HG03442 (cell line): ENCODE measurements around the gene GGCX.

Experiments used
- ATAC-seq: cut with Tn5 transposase; IDR thresholded peaks from one replicate; pipeline ENCODE4 v1.9.1; 2021; ENCODE audit warnings: mild to moderate bottlenecking, moderate library complexity; ENCODE audit not compliant: unreplicated experiment

The GGCX gene

DNA sequence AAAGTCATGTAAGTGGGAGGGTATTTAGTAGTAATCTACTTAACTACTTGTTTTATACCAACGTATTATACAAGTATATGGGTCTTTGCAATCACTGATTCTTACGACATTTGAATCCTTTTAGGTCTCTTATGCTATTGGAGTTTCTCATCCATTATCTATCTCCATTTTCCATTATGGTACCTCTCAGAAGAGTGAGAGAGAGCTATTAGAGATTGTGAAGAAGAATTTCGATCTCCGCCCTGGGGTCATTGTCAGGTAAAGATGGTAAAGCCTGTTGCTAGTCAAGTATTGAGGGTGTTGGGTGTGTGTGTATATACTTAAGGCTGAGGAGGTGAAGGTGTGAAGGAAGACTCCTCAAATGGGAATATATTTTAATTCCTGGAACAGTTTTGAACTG is 18.5 kb downstream of the GGCX start:
- ATAC-seq = no peak

DNA sequence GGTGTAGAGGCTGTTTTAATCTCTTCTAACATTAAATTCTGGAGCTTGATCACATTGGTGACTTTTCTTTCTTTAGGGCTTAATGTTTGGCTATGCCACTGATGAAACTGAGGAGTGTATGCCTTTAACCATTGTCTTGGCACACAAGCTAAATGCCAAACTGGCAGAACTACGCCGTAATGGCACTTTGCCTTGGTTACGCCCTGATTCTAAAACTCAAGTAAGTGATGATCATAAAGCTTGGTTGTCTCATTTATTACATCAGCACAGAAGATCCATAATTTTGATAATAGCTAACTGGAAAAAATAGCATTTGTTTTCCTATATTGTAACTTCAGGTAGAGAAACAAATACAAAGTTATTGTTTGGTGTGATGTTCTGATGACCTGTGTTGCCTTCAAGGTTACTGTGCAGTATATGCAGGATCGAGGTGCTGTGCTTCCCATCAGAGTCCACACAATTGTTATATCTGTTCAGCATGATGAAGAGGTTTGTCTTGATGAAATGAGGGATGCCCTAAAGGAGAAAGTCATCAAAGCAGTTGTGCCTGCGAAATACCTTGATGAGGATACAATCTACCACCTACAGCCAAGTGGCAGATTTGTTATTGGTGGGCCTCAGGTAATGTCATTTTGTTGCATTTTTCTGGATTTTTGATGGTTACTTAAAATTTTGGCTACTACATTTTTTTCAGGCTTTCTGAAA is 19.4 kb downstream of the GGCX start:
- ATAC-seq = no peak

DNA sequence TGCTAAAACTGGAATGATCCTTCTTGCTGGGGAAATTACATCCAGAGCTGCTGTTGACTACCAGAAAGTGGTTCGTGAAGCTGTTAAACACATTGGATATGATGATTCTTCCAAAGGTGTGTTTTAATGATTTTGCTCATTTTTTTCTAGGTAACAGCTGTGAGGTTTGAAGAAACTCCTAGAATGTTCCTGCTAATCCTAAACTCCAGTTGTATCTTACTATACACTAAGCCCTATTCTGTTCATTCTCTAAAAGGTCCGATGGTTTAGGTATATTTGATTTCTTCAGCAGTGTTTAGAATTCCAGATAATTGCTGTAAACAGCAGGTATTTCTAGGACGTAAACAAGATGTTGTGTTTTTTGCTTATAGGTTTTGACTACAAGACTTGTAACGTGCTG is 20.0 kb downstream of the GGCX start:
- no peak for ATAC-seq

DNA sequence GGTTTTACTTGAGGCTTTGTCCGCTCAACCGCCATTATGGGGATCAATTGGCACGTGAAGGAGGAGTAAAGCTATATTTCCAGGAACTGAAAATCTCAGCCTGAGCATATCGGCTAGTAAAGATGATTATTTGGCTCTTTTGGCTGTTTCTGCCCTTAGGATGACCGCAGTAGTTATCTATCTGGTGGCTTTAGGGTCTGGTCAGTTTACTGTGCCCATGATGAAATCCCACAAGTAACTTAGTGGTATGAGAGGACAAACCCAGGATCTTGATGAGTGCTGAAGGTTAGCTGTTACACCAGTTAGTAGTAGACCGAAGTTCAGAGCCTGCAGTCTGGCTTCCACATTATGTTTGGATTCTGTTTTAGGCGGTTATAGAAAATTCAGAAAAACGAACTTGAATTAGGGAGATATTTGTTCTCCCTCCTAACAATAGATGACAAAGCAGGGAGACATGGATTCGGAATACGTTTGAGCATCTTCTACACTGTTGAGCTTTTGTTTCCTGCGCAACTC is 21.1 kb downstream of the GGCX start:
- ATAC-seq = no peak

DNA sequence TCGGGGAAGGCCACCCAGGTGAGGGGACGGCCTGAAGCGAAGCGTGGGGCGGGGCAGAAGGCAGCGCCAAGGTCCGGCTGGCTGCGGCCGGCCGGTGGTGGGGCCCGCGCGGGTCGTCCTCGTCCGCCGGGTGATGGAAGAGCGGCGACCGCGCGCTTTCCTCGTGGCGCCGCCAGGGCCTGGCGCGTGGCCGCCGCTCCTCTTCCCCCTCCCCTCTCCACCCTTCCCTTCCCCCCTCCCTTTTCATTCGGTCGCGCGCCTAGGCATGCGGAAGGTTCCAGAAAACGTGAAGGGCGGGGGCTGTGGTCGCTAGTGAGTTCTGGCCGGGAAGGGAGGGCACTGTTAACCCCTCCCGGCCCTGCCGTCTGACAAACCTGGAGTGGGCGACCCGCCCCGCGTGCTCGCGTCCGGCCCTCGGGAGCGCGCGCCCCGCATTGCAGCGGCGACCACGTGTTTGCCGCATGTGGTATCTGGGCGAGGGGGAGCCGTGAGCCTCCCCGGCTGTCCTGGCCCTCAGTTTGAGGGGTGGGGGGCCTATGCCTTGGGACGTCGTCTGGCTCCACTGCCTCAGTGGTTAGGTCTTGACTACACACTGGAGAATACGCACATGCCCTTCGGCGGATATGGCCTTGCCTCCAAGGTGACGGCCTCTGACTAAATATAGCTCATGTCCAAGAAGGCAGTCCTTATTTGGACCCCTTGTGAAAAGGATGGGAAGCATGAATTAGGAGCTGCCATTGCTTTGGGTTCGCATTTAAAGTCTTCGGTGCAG is 21.7 kb downstream of the GGCX start:
- peak; percentile 23 for ATAC-seq

DNA sequence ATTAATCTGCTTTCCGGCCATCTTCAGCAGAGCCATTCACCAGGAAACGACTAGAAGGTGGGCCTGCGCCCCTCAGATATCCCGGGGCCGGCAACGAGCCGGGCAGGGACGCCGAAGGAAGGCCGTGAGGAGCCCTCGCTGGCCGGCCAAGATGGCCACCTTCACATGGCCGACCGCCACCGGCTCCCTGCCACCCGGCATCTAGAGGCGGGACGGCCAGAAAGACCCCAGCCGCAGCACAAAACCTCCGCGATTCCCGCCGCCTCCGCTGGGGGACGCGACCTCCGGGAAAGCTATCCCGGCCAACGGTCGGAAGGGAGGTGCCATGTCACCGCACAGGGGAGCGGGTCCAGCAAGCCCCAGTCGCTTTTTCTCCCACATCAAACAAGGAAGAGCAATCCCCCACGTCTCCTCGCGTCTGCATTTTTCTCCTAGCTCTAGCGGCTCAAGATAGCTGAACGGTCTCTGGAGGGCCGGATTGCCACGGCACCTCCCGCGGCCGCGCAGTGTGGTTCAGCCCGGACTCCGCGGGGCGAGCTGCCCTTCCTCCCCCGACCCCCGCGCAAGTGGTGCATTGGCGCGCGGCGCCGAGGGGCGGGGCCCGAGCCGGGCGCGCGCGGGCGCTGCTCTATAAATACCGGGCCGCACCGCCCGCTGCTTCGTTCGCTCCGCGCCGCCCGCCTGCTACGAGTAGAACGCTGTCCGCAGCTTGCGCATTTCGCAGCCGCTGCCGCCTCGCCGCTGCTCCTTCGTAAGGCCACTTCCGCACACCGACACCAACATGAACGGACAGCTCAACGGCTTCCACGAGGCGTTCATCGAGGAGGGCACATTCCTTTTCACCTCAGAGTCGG is 22.6 kb downstream of the GGCX start, which contains the start of gene MAT2A:
Gene MAT2A (plus strand): TSS at position 662 of the 854 bp plus-strand sequence. CDS start 120 bp downstream, at position 782.
- peak; percentile 62 for ATAC-seq

DNA sequence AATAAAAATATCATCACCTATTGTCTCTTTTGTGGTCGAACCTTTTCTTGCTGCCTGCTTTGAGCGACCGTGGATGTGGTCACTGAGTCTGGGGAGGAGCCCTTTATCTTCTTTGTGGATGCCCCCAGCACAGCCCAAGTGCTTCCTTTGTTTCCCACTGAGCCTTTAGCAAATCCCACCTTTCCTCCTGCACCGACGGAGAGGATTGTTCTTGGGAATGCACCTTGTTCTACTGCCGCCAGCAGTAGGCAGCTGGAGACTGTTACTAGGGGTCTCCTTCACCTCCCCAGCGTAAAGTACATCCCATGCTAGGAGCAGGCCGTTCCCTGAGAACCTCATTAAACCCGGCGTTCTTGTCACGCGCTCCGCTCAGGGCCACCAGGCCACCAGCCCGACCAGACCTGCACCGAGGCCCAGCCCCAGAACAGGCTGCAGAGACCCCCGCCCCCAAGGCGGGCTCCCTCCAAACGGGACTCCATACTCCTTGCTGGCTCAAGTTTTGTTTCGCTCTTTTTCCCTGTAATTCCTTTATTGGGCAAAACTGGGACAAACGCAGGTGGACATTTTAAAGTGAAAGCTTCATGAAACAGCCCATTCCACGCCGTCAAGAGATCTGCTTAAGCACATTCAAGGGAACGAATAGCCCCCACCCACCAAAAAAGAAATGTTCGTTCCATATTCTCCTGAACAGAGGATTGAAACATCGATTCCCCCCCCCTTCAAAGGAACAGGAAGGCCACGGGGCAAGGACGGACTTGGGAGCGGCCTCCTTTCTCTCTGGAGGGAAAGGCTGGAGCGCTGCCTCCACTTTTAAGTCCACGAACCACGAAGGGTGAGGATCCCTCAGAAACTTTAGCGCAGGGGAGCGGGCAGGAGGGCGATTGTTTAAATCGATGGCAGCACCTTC is 23.4 kb downstream of the GGCX start:
- ATAC-seq = no peak

DNA sequence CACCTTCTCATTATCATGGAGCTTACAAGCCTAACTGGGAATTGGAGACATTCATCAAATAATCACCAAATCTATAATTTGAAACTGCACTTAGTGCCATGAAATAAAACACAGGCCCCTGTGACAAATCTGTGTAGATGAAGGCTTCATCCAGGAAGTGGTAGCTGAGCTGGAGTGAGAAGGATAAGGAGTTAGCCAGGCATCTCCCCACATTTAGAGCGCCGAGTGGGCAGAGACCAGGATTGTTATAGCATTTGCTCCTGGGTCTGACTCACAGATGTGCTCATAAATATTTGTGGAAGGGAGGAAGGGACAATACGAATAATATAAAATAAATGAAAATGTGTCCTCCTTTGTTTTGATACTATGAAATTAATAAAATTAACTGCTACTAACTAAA is 24.8 kb downstream of the GGCX start:
- ATAC-seq = no peak

DNA sequence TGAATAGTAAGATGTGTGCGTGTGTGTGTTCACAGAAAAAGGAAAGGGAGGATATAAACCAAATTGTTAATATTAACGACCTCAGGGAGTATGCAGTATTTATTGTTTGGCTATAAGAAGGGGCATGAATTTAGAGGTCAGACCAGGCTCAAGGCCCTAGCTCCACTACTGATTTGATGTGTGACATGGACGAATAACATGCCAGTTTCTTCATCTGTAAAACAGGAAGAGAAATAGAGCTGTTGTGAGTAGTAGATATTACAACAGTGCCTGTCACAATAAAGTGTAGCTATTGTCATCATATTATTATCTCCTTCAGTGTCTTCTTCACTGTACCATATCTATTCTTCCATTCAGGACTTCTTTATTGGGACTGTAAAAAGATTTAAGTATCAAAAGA is 26.4 kb downstream of the GGCX start:
- ATAC-seq = no peak

DNA sequence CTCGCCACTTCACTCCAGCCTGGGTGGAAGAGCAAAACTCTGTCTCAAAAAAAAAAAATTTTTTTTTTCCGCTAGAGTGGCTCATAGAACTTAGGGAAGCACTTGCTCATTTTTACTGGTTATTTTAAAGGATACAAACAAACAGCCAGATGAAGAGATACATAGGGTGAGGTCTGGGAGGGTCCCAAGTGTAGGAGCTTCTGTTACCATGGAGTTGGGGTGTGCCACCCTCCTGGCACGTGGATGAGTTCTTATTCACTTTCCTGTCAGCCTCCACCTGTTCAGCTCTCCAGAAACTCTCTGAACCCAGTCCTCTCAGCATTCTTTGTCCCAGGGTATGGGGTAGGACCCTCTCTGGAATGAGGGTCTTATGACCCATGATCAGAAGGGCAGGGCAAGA is 27.2 kb downstream of the GGCX start:
- ATAC-seq = no peak

DNA sequence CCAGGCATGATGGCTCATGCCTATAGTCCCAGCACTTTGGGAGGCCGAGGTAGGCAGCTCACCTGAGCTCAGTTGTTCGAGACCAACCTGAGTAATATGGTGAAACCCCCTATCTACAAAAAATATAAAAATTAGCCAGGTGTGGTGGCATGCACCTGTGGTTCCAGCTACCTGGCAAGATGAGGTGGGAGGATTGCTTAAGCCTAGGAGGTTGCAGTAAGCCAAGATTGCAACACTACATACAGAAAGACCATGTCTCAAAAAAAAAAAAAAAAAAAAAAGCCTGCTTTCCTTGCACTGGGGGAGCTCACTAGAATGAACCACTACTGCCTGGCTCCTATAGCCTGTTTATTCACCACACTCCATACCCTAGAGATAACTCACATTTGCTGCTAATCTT is 29.7 kb downstream of the GGCX start:
- ATAC-seq = no peak

DNA sequence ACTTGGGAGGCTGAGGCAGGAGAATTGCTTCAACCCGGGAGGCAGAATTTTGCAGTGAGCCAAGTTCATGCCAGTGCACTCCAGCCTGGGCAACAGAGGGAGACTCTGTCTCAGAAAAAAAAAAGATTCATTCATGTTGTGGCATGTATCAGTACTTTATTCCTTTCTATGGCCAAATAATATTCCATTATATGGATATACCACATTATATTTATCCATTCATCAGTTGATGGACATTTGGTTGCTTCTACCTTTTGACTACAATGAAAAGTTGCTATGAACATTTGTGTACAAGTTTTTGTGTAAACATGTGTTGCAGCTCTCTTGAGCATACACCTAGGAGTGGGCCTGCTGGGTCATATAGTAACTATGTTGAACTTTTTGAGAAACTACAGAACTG is 31.5 kb downstream of the GGCX start:
- no peak for ATAC-seq

DNA sequence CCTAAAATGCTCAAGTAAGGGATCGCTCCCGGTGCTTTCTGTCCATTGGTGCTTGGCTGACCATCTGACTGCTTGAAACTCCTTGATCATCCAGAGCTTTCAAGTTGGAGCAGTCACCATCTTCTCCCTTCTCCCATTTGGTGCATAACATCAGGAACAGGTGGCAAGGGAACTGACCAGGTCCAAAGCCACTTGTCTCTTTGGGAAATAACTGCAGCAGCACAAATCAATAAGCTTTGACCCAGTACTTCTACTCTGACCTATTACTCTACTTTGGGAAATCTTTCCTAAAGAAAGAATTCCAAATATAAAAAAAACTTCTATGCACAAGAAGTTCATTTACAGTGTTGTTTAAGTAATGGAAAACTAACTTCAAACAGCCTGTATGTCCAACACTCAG is 32.9 kb downstream of the GGCX start:
- no peak for ATAC-seq

DNA sequence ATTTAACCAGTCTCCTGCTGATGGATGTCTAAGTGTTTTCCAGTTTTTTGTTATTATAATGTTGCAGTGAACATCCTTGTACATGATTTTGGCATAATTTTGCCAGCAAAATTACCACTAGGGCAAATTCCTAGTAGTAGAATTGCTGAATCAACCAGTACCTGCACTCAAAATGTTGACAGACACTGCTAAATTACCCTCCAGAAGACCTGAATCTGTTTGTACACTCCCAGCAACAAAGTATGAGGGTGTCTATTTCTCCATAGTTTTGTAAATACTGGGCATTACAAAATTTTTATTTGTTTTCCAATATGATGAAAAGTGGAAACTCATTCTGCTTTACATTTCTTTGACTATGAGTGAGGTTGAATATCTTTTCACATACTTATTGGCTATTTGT is 33.5 kb downstream of the GGCX start:
- no peak for ATAC-seq

DNA sequence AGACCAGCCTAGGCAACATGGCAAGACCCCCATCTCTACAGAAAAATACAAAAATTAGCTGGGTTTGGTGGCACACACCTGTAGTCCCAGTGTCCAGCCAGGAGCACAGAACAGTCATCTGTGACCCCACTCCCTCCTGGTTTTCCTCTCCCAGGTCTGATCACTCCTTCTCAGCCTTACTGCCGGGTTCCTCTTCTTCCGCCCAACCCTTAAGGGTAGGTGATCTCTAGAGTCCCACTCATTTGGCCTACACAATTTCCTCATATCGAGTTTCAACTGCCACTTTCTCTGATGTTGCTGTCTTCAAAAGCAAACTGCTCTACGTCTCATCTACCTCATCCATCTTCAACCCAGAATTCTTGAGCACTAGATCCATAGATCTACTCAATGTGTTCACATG is 35.7 kb downstream of the GGCX start:
- no peak for ATAC-seq

DNA sequence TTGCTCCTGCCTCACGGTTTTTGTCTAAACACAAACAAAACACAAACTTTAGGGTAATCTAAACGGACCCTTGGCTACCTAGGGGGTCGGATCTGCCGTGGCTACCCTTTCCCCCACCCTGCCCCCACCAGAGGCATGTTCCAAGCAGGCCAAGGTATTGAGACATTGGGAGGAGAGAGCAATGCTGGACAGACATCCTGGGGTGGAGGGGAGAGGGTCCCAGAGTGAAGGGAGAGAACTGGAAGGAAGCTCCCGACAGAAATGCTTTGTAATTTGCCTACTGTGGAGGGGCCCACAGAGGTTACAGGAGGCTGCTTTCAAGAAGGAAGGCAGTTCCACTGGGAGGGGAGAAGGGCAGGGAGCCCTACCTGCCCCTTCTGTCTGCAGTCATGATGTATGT is 36.3 kb downstream of the GGCX start:
- ATAC-seq = no peak

DNA sequence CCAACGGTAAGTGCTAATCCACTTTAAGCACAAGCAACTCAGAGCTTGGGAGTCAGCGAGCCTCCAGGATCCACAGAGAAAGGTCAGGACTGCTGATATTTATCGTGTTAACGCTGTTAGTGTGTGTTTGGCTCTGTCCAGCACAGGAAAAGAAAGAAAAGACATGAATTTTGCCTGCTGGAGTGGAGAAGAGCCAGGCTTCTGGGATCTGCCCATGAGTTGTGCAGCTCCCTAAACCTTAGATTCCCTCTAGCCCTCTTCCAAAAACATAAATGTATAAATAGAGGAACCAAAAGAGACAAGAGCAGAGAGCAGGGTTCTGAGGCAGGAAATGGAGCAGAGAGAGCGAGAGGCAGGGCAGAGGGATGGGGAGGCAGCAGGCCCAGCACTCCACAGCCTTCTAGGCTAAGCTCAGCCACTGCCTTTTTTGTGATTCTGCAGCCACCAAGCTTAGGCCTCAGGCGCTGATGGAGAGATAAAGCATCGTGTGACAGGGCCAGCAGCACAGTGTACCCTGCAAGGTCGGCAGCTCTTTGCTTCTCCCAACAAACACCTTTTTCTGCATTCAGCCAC is 36.9 kb downstream of the GGCX start:
- ATAC-seq = no peak

DNA sequence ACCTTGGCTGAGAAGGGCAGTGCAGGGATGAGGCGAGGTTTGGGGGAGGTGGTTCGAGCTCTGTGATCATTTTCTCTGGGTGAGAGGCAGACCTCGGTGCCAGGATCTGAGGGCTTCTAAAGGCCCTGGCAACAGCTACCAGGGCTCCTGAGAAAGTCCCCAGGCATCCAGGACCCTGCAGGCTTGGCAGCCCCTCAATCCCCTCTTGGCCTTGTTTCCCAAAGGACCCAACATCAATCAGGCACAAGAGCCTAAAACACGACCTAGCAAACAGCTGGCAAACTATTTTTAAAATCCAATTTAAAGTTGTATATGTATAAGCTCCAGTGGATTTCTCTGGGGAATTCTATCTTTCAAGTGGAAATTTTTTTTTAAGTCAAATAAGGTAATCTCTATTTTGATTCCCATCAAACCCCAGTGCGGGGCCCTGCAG is 37.4 kb downstream of the GGCX start:
- no peak for ATAC-seq

DNA sequence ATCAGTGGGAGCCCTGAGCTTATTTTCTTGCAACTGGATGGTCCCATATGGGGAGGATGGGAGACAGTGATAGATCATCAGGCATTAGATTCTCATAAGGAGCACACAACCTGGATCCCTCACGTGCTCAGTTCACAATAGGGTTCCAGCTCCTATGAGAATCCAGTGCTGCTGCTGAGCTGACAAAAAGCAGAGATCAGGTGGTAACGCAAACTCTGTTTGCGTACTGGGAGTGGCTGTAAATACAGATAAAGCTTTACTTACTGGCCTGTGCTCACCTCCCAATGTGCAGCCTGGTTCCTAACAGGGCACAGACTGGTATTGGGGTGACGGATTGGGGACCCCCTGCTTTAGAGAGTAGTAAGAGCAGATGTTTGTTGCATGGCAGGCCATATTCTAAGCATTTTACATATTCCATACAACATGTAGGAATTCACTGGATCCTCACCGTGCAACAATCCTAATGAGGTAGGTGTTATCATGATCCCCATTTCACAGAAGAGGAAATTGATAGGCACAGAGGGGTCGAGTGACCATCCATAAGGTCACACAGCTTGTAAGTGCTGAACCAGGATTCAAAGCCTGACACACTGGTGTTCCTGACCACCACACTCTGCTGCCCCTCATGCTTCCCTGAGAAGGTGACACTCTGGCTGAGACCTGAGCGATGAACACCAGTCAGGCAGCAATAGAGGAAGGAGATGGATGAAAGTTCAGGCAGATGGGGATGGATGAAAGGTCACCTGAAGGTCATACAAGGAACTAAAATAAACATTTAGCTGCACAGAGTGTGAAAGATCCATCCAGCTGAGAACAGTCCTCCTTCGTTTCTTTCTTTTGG is 38.0 kb downstream of the GGCX start:
- ATAC-seq = no peak
